Measurements from ENCODE around the gene TEPSIN.

DNA sequence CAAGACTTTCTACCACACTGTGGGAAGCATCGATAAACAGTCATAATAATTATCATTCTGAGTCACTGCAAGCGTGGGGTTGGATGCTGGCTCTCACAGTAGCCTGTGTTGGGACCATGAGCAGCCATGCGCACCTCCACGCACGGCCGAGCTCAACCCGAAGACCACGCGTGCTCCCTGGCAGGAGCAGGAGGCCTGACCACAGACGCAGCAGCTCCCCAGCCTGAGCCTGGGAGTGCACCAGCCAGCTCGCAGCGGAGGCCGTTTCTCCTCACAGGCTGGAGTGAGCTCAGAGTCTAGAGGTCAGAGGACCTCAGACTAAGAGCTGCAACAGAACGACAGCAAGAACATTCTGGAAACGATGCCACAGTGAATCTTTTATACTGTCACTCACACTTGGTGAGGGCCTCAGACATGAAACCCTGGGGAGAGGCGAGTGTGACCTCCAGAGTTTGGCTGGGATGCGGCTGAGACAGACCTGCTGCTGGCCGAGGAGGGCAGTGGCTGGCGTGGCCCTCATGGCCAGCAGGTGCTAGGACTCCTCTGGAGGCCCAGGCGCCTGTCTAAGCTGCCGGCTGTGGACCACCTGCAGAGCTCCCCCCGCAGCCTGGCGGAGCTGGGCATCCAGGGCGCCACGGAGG lies 6.3 kb upstream of the TEPSIN start:
- TF ChIP-seq CTCF (IDR thresholded peaks at IDR 0.05): no peak
- TF ChIP-seq POLR2AphosphoS5 (IDR thresholded peaks at IDR 0.05): no peak
- no peak for TF ChIP-seq POLR2A (IDR thresholded peaks at IDR 0.05)
- TF ChIP-seq EP300 (IDR thresholded peaks at IDR 0.05): no peak

Data from upper lobe of left lung (tissue), 4 donors.